Fibroblast of lung (primary cell): ENCODE data around the gene SLC25A44.

Experiments
- EZH2 ChIP-seq: IDR thresholded peaks from 2 replicates; pipeline ENCODE4 v1.5.1; 2012; ENCODE audit warnings: low read length, control low read depth, mild to moderate bottlenecking; ENCODE audit errors: missing control alignments
- TF ChIP-seq, protein P1 (sequence below), 2 donors: IDR thresholded peaks in 1 of 2; conservative IDR thresholded peaks in 1 of 2; 1 replicate in 1 of 2; 2 replicates in 1 of 2; pipeline ENCODE4 v1.5.1; 2011 to 2012; ENCODE audit warnings: low read length in 2 of 2, control low read depth in 1 of 2, inconsistent platforms in 1 of 2, low read depth in 1 of 2, mild to moderate bottlenecking in 1 of 2

DNA sequence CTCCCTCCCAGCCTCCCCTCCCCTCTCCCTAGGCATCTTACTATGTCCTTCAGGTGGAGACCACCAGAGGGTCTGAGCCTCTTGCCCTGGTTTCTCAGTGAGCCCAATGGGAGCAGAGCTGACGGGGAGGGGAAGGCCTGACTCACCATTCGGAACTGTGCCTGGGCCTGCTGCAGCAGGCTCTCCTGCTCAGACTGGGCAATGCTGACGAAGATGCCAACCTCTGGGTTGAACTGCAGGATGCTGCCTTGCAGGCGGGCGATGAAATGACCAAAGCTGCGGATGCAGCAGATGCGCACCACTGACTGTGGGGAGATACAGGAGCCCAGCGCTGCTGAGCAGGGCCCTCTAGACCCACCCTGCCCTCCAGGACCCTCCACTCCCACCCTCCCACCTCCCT is 65.0 kb downstream of the SLC25A44 start:
- TF ChIP-seq, protein P1, sequence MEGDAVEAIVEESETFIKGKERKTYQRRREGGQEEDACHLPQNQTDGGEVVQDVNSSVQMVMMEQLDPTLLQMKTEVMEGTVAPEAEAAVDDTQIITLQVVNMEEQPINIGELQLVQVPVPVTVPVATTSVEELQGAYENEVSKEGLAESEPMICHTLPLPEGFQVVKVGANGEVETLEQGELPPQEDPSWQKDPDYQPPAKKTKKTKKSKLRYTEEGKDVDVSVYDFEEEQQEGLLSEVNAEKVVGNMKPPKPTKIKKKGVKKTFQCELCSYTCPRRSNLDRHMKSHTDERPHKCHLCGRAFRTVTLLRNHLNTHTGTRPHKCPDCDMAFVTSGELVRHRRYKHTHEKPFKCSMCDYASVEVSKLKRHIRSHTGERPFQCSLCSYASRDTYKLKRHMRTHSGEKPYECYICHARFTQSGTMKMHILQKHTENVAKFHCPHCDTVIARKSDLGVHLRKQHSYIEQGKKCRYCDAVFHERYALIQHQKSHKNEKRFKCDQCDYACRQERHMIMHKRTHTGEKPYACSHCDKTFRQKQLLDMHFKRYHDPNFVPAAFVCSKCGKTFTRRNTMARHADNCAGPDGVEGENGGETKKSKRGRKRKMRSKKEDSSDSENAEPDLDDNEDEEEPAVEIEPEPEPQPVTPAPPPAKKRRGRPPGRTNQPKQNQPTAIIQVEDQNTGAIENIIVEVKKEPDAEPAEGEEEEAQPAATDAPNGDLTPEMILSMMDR (conservative IDR thresholded peaks at IDR 0.05 in 1 of 2, IDR thresholded peaks at IDR 0.05 in 1 of 2; ENCODE audit: low read depth in 1 of 2, low read length in 2 of 2): no peak
- TF ChIP-seq EZH2: no peak
